Measurements from ENCODE around the gene FASLG. TPM values are rescaled to one million over a fixed set of nuclear protein-coding genes. Genes with fewer than 3 reads are reported as not detected.

Gene FASLG
- total and polyA plus RNA-seq, 8 donors: 0.05 to 0.12 TPM; not detected in 6

GRCh38 chr1:172704001-172704400, 45.1 kb downstream of the FASLG start:
- intact Hi-C loops (cut with DNase I; ENCODE audit: low total_unique reads): no loop called here
- no peak for TF ChIP-seq POLR2AphosphoS5 (IDR thresholded peaks at IDR 0.05)
- TF ChIP-seq EP300 (IDR thresholded peaks at IDR 0.05): no peak
- no peak for TF ChIP-seq POLR2A (IDR thresholded peaks at IDR 0.05)
- TF ChIP-seq CTCF (IDR thresholded peaks at IDR 0.05): no peak
- Histone ChIP-seq H3K9me3 (no peaks in the 10 kb centered on the region), H3K36me3 (no peaks in the 10 kb centered on the region), H3K27me3 (no peaks in the 10 kb centered on the region), H3K4me3 (no peak overlapping the region), H3K4me1 (no peaks in the 10 kb centered on the region), H3K27ac (no peak overlapping the region)
- 51 to 64% (median 56%) methylated on average over 1 of the region's 1 CpG for whole genome bisulfite sequencing, 5 donors
- no peak for DNase-seq

- no peak overlapping the region for H3K27ac ChIP-seq
- no peaks in the 10 kb centered on the region for H3K4me1 ChIP-seq
- H3K27me3 ChIP-seq: no peaks in the 10 kb centered on the region
- TF ChIP-seq POLR2AphosphoS5 (IDR thresholded peaks at IDR 0.05) (no peak), POLR2A (IDR thresholded peaks at IDR 0.05) (no peak), CTCF (IDR thresholded peaks at IDR 0.05) (no peak), EP300 (IDR thresholded peaks at IDR 0.05) (no peak)
- H3K9me3 ChIP-seq: no peaks in the 10 kb centered on the region
- no peak overlapping the region for H3K4me3 ChIP-seq
- intact Hi-C loops (cut with DNase I; ENCODE audit: low total_unique reads): no loop called here
- no peak for DNase-seq
- no peaks in the 10 kb centered on the region for H3K36me3 ChIP-seq
- WGBS, 5 donors: 70 to 83% (median 77%) methylated on average over 2 of the region's 2 CpGs
Measured at GRCh38 chr1:172704420-172705210, 45.7 kb downstream of the FASLG start.

- intact Hi-C loops (cut with DNase I; ENCODE audit: low total_unique reads): no loop called here
- Histone ChIP-seq H3K4me3 (no peak overlapping the region), H3K9me3 (no peaks in the 10 kb centered on the region), H3K36me3 (no peaks in the 10 kb centered on the region), H3K4me1 (no peaks in the 10 kb centered on the region), H3K27me3 (no peaks in the 10 kb centered on the region), H3K27ac (no peak overlapping the region)
- peak in 1 of 2 donors; percentile 26 for DNase-seq
- 17 to 56% (median 23%) methylated on average over 2 of the region's 2 CpGs for WGBS, 5 donors
- TF ChIP-seq CTCF (IDR thresholded peaks at IDR 0.05) (no peak), EP300 (IDR thresholded peaks at IDR 0.05) (no peak), POLR2AphosphoS5 (IDR thresholded peaks at IDR 0.05) (no peak), POLR2A (IDR thresholded peaks at IDR 0.05) (no peak)
Measured at GRCh38 chr1:172708452-172708851, 49.5 kb downstream of the FASLG start.

GRCh38 chr1:172711558-172711957, 52.7 kb downstream of the FASLG start:
- Histone ChIP-seq H3K4me1 (no peaks in the 10 kb centered on the region), H3K27ac (no peak overlapping the region), H3K9me3 (no peaks in the 10 kb centered on the region), H3K36me3 (no peaks in the 10 kb centered on the region), H3K4me3 (no peak overlapping the region), H3K27me3 (no peaks in the 10 kb centered on the region)
- 90 to 100% (median 96%) methylated on average over 1 of the region's 1 CpG for WGBS, 5 donors
- TF ChIP-seq POLR2A (IDR thresholded peaks at IDR 0.05) (no peak), POLR2AphosphoS5 (IDR thresholded peaks at IDR 0.05) (no peak), CTCF (IDR thresholded peaks at IDR 0.05) (no peak), EP300 (IDR thresholded peaks at IDR 0.05) (no peak)
- intact Hi-C loops (cut with DNase I; ENCODE audit: low total_unique reads): no loop called here
- no peak for DNase-seq

Measured in stomach (tissue), 9 donors.